Measurements from ENCODE around the gene ARHGEF40.
A peak's percentile ranks its signal among the peaks of the same experiment; 100 is the strongest.

Gene ARHGEF40

GRCh38 chr14:21089271-21089670, 19.2 kb downstream of the ARHGEF40 start:
- Histone ChIP-seq H3K4me3 (no peak overlapping the region), H3K9me3 (ENCODE audit: low read depth, low read length) (no peaks in the 10 kb centered on the region), H3K27ac (peak overlapping the region; percentile 51; the same call in 1 of the 2 replicates), H3K36me3 (ENCODE audit: insufficient read depth, low read length) (peaks cover 73% of the 10 kb centered on the region), H3K9ac (ENCODE audit: insufficient read length) (no peak overlapping the region)
- no peak for DNase-seq (ENCODE audit: low read depth, low spot score)
- TF ChIP-seq POLR2AphosphoS5 (IDR thresholded peaks at IDR 0.05; ENCODE audit: borderline replicate concordance, low read depth, low read length) (no peak), EZH2 (IDR thresholded peaks at IDR 0.05) (no peak), FOXP2 (optimal IDR thresholded peaks at IDR 0.05; ENCODE audit: control extremely low read depth, extremely low read length, insufficient read depth) (no peak)

- peaks cover 67% of the 10 kb centered on the region for H3K36me3 ChIP-seq (ENCODE audit: insufficient read depth, low read length)
- H3K9ac ChIP-seq (ENCODE audit: insufficient read length) = no peak overlapping the region
- H3K9me3 ChIP-seq (ENCODE audit: low read depth, low read length) = no peaks in the 10 kb centered on the region
- no peak overlapping the region for H3K4me3 ChIP-seq
- no peak for DNase-seq (ENCODE audit: low read depth, low spot score)
- H3K27ac ChIP-seq = peak overlapping the region; percentile 51; the same call in 1 of the 2 replicates
- TF ChIP-seq FOXP2 (optimal IDR thresholded peaks at IDR 0.05; ENCODE audit: control extremely low read depth, extremely low read length, insufficient read depth) = no peak
- TF ChIP-seq POLR2AphosphoS5 (IDR thresholded peaks at IDR 0.05; ENCODE audit: borderline replicate concordance, low read depth, low read length) = no peak
- no peak for TF ChIP-seq EZH2 (IDR thresholded peaks at IDR 0.05)
Observed at GRCh38 chr14:21089877-21090193, 19.7 kb downstream of the ARHGEF40 start.

DNA sequence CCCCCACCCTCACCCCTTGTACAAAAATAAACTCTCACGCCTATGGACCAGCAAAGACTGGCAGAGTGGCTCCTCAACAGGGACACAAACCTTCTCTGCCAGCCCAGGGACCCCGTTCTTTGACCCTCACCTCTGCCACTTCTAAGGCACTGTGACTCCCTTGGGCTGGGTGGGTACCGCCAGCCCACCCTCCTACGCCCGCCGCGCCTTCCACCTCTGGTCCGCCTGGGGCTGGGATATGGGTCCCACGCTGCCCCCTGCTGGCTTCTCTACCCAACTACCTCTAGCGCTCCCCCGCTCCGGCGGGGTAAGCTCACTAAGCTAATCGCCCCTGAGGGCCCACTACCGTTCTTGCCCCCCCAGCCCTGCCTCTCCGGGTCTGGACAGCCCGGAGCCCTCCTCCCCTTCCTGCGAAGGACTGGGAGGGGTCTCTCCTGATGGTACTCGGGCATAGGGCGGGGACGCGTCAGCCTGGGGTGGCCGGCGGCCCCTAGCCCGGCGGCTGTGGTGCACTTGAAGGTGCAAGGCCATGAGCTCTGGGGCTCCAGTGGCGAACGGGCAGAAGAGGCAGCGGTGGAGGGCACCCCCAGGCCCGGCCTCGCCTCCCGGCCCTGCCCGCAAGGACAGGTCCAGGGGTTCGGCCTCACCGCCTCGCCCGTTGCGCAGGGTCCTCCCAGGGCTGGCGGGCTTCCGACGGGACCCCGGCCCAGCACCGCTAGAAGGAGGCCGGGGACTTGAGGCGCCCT, 20.3 kb downstream of the ARHGEF40 start:
- no peak overlapping the region for H3K4me3 ChIP-seq
- no peak for DNase-seq (ENCODE audit: low read depth, low spot score)
- no peak for TF ChIP-seq EZH2 (IDR thresholded peaks at IDR 0.05)
- no peak for TF ChIP-seq FOXP2 (optimal IDR thresholded peaks at IDR 0.05; ENCODE audit: control extremely low read depth, extremely low read length, insufficient read depth)
- no peak for TF ChIP-seq POLR2AphosphoS5 (IDR thresholded peaks at IDR 0.05; ENCODE audit: borderline replicate concordance, low read depth, low read length)
- H3K9ac ChIP-seq (ENCODE audit: insufficient read length) = no peak overlapping the region
- H3K27ac ChIP-seq = no peak overlapping the region
- peaks cover 63% of the 10 kb centered on the region for H3K36me3 ChIP-seq (ENCODE audit: insufficient read depth, low read length)
- no peaks in the 10 kb centered on the region for H3K9me3 ChIP-seq (ENCODE audit: low read depth, low read length)

- Histone ChIP-seq H3K36me3 (ENCODE audit: insufficient read depth, low read length) (peaks cover 55% of the 10 kb centered on the region), H3K9ac (ENCODE audit: insufficient read length) (no peak overlapping the region), H3K27ac (no peak overlapping the region), H3K4me3 (no peak overlapping the region), H3K9me3 (ENCODE audit: low read depth, low read length) (no peaks in the 10 kb centered on the region)
- no peak for DNase-seq (ENCODE audit: low read depth, low spot score)
- TF ChIP-seq EZH2 (IDR thresholded peaks at IDR 0.05) = no peak
- no peak for TF ChIP-seq FOXP2 (optimal IDR thresholded peaks at IDR 0.05; ENCODE audit: control extremely low read depth, extremely low read length, insufficient read depth)
- no peak for TF ChIP-seq POLR2AphosphoS5 (IDR thresholded peaks at IDR 0.05; ENCODE audit: borderline replicate concordance, low read depth, low read length)
Observed at GRCh38 chr14:21090940-21091663, 21.0 kb downstream of the ARHGEF40 start.

GRCh38 chr14:21091821-21092272, 21.7 kb downstream of the ARHGEF40 start:
- H3K9me3 ChIP-seq (ENCODE audit: low read depth, low read length) = no peaks in the 10 kb centered on the region
- H3K27ac ChIP-seq = no peak overlapping the region
- peaks cover 48% of the 10 kb centered on the region for H3K36me3 ChIP-seq (ENCODE audit: insufficient read depth, low read length)
- DNase-seq (ENCODE audit: low read depth, low spot score) = no peak
- TF ChIP-seq FOXP2 (optimal IDR thresholded peaks at IDR 0.05; ENCODE audit: control extremely low read depth, extremely low read length, insufficient read depth) = no peak
- no peak for TF ChIP-seq EZH2 (IDR thresholded peaks at IDR 0.05)
- TF ChIP-seq POLR2AphosphoS5 (IDR thresholded peaks at IDR 0.05; ENCODE audit: borderline replicate concordance, low read depth, low read length) = no peak
- no peak overlapping the region for H3K4me3 ChIP-seq
- no peak overlapping the region for H3K9ac ChIP-seq (ENCODE audit: insufficient read length)

DNA sequence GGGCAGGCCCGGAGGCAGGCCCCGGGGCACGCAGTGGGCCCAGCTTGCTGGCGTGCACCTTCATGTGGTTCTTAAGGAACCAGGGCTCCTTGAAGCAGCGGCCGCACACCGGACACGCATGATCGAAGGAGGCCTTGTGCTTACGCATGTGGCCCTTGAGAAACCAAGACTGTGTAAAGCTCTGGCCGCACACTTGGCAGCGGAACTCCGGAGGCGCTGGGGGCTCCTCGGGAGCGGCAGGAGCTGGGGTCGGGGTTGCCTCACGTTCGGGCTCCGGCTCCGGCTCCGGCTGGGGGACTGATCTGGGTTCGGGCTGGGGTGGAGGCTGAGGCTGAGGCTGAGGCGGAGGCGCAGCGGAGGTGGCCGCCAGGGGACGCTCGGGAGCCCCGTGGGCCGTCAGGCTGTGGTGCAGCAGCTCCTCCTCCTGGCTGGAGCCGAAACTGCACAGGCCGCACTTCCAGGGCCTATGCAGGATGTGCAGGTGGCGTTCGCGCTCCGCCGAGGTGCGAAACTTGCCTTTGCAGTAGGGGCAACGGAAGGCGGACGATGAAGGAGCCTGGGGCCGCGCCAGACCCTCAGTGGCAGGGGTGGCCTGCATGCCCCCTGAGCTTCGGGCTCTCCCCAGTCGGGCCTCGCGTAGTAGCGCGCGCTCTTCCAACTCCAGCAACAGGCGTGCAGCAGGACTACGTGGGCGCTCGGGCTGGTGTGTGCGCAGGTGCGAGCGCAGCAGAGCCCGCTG, 22.3 kb downstream of the ARHGEF40 start:
- no peaks in the 10 kb centered on the region for H3K9me3 ChIP-seq (ENCODE audit: low read depth, low read length)
- H3K36me3 ChIP-seq (ENCODE audit: insufficient read depth, low read length) = peaks cover 43% of the 10 kb centered on the region
- TF ChIP-seq EZH2 (IDR thresholded peaks at IDR 0.05) (no peak), POLR2AphosphoS5 (IDR thresholded peaks at IDR 0.05; ENCODE audit: borderline replicate concordance, low read depth, low read length) (no peak), FOXP2 (optimal IDR thresholded peaks at IDR 0.05; ENCODE audit: control extremely low read depth, extremely low read length, insufficient read depth) (no peak)
- no peak overlapping the region for H3K9ac ChIP-seq (ENCODE audit: insufficient read length)
- DNase-seq (ENCODE audit: low read depth, low spot score) = no peak
- H3K27ac ChIP-seq = peak overlapping the region; percentile 25; the same call in 1 of the 2 replicates
- H3K4me3 ChIP-seq = no peak overlapping the region

- Histone ChIP-seq H3K4me3 (no peak overlapping the region), H3K9ac (ENCODE audit: insufficient read length) (no peak overlapping the region), H3K9me3 (ENCODE audit: low read depth, low read length) (no peaks in the 10 kb centered on the region), H3K27ac (no peak overlapping the region), H3K36me3 (ENCODE audit: insufficient read depth, low read length) (peaks cover 40% of the 10 kb centered on the region)
- no peak for DNase-seq (ENCODE audit: low read depth, low spot score)
- TF ChIP-seq EZH2 (IDR thresholded peaks at IDR 0.05) (no peak), POLR2AphosphoS5 (IDR thresholded peaks at IDR 0.05; ENCODE audit: borderline replicate concordance, low read depth, low read length) (no peak), FOXP2 (optimal IDR thresholded peaks at IDR 0.05; ENCODE audit: control extremely low read depth, extremely low read length, insufficient read depth) (no peak)
Observed at GRCh38 chr14:21093018-21093417, 22.9 kb downstream of the ARHGEF40 start.
